Measurements from ENCODE around the gene PDE7B.

PDE7B gene

GRCh38 chr6:136031982-136032381 is 180.5 kb downstream of the PDE7B start:
- DNase-seq (ENCODE audit: low read depth in 2 of 2): no peak

GRCh38 chr6:136033416-136033815 is 181.9 kb downstream of the PDE7B start:
- no peak for DNase-seq (ENCODE audit: low read depth in 2 of 2)

- DNase-seq (ENCODE audit: low read depth in 2 of 2): no peak
Measured at GRCh38 chr6:136034422-136034821, 182.9 kb downstream of the PDE7B start.

GRCh38 chr6:136035378-136036070 is 184.0 kb downstream of the PDE7B start:
- no peak for DNase-seq (ENCODE audit: low read depth in 2 of 2)

GRCh38 chr6:136036071-136036380 is 184.5 kb downstream of the PDE7B start:
- DNase-seq (ENCODE audit: low read depth in 2 of 2): no peak

- DNase-seq (ENCODE audit: low read depth in 2 of 2): no peak
Measured at GRCh38 chr6:136036601-136037000, 185.1 kb downstream of the PDE7B start.

GRCh38 chr6:136037242-136037875 is 185.9 kb downstream of the PDE7B start:
- no peak for DNase-seq (ENCODE audit: low read depth in 2 of 2)

- DNase-seq (ENCODE audit: low read depth in 2 of 2): no peak
Measured at GRCh38 chr6:136037876-136038460, 186.5 kb downstream of the PDE7B start.

GRCh38 chr6:136038531-136038930 is 187.0 kb downstream of the PDE7B start:
- no peak for DNase-seq (ENCODE audit: low read depth in 2 of 2)

- no peak for DNase-seq (ENCODE audit: low read depth in 2 of 2)
Measured at GRCh38 chr6:136039185-136039584, 187.7 kb downstream of the PDE7B start.

- no peak for DNase-seq (ENCODE audit: low read depth in 2 of 2)
Measured at GRCh38 chr6:136050475-136050874, 199.0 kb downstream of the PDE7B start.

GRCh38 chr6:136051140-136051775 is 199.8 kb downstream of the PDE7B start:
- DNase-seq (ENCODE audit: low read depth in 2 of 2): no peak

GRCh38 chr6:136052031-136052430 is 200.5 kb downstream of the PDE7B start:
- DNase-seq (ENCODE audit: low read depth in 2 of 2): no peak

GRCh38 chr6:136058852-136059251 is 207.4 kb downstream of the PDE7B start:
- DNase-seq (ENCODE audit: low read depth in 2 of 2): no peak

GRCh38 chr6:136059308-136059707 is 207.8 kb downstream of the PDE7B start:
- DNase-seq (ENCODE audit: low read depth in 2 of 2): no peak

GRCh38 chr6:136060052-136060451 is 208.6 kb downstream of the PDE7B start:
- no peak for DNase-seq (ENCODE audit: low read depth in 2 of 2)

GRCh38 chr6:136060759-136061158 is 209.3 kb downstream of the PDE7B start:
- no peak for DNase-seq (ENCODE audit: low read depth in 2 of 2)

- no peak for DNase-seq (ENCODE audit: low read depth in 2 of 2)
Measured at GRCh38 chr6:136061701-136062100, 210.2 kb downstream of the PDE7B start.

- no peak for DNase-seq (ENCODE audit: low read depth in 2 of 2)
Measured at GRCh38 chr6:136063096-136063495, 211.6 kb downstream of the PDE7B start.

GRCh38 chr6:136066005-136066404 is 214.5 kb downstream of the PDE7B start:
- no peak for DNase-seq (ENCODE audit: low read depth in 2 of 2)

- DNase-seq (ENCODE audit: low read depth in 2 of 2): no peak
Measured at GRCh38 chr6:136067731-136068341, 216.3 kb downstream of the PDE7B start.

- no peak for DNase-seq (ENCODE audit: low read depth in 2 of 2)
Measured at GRCh38 chr6:136069119-136069518, 217.6 kb downstream of the PDE7B start.

- no peak for DNase-seq (ENCODE audit: low read depth in 2 of 2)
Measured at GRCh38 chr6:136070815-136071214, 219.3 kb downstream of the PDE7B start.
